T-helper 22 cell (primary cell): ENCODE results near the gene SELPLG.
"Not testable (repeated sequence)": the region's sequence is repeated elsewhere in the genome, so short reads cannot be mapped to it uniquely, and the experiment has no call there.

Experiments used
- DNase-seq: peaks from one replicate; pipeline ENCODE4 v3.0.0-alpha.2; 2020; ENCODE audit warnings: low read depth

Gene SELPLG

DNA sequence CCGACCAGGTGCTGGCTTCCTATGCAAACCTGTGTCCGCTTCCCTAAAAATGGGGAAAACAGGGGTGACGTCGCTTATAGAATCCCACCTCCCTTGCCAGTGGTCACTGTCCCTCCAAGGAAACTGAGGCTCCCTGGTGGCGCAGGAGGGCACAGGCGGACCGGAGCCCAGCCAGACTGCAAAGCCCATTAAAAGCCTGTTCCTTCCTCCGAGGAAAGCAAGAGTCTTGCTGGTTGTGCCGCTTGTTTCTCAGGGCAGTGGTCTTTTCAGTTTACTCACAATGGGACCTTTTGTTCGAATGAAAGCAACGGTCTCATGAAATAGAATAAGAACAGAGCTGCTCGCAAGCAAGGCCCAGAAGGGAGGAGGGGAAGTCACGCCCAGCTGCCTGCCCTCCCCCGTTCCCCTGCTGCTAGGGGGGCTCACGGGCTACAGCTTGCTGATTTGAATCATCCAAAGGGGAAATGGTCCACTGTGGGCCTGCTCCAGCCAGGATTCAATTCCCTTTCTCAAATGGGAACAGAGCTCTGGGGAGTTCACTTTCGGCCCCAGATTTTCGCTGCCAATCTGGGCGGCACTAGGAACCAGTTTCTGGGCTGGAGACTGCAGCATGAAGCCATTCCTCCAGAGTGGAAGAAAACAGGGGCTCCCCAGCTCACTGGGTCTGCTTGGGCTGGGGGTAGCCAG, 4.6 kb upstream of the SELPLG start:
- no peak for DNase-seq

DNA sequence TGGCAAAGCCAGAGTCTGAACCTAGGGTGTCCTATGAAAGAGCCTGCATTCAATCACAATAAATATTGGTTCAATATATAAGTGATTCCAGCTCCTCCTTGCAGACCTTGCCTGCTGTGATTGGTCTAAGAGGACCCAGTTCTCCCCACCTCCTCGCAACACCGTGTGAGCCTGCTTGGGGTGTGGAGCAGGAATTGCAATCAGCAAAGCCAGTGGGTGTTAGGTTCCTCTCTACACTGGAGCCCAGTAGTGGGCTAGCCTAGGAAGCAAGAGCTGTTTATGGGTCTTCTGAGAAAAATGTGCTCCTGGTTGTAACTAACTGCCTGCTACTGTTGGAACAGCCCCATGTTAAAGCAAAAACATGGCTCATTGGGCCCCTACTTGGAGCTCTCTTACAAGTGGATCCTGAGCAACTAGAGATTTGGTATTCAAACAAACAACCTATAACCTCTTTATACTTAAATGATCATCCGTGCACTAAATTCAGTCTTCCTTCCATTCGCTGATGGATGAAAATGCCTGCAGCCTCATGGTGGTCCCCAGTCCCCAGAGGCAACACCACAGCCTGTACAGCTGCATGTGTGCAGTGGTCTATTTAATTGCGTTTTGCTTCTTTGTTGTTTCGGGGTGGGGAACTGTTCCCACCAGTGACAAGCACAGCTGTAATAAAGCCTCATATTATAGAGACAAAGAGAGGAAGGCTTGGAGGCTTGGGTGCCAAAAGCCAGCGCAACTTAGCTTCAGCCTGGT, 3.7 kb upstream of the SELPLG start:
- DNase-seq, result no peak

DNA sequence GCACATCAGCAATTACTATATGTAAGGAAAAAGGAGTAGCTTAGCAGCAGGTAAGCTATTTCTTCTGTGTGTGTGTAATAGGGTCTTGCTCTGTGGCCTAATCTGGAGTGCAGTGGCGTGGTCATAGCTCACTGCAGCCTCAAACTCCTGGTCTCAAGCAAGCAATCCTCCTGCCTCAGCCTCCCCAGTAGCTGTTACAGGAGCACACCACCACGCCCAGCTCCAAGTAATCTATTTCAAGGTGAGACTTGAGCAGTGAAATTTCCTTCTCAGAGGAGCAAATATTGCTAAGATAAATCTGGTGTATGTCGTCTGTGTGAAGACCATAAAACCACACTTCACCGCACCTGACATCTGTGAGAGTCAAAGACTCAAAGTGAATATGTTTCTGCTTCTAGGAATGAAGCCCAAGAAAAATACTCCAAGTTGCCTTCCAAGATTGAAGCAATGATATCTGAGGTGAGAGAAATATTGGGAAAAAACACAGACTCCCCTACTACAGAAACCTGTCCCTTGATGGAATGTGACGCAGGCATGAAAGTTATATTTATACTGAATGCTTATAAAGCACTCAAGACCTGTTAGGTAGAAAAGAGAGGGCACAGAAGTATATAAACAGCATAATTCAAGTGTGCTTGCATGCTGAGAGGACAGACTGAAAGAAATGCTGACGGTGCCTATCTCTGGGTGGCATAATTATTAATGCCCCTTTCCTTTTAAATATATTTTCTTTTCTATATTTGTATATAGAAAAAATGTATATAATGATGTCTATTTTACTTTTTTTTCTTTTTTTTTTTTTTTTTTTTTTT, 2.5 kb upstream of the SELPLG start:
- DNase-seq, result no peak

DNA sequence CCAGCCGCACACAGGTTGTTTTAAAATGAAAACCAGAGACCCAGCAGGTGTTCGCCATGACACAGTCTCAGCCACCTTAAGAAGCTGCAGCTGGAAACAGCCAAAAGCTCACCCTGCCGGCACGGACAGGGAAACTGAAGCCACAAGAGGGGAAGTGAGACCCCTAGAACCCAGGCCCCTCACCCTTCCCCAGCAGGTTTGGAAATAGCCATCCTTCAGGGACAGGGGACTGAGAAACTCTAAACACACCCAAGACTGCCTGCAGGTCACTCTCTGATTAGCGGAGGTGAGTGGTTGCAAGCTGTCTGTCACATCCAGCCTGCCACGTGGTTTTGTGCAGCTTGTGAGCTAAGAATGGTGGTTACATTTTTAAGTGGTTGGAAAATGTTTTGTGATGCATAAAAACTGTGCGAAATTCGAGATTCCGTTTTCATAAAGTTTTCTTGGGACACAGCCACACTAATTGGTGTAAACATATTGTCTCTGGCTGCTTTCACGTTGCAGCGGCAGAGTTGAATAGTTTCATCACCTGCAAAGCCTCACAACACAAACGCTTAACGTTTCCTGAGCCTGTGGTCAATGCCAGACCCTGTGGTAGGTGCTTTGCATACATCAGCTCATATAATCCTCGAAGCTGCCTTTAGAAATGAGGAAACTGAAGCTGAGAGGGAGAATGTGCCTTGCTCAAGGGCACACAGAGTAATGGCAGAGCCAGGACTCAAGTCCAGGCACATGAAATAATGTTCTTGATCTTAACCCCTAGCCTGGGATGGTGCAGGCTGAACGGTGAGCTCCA, 1.7 kb upstream of the SELPLG start:
- DNase-seq, result no peak

DNA sequence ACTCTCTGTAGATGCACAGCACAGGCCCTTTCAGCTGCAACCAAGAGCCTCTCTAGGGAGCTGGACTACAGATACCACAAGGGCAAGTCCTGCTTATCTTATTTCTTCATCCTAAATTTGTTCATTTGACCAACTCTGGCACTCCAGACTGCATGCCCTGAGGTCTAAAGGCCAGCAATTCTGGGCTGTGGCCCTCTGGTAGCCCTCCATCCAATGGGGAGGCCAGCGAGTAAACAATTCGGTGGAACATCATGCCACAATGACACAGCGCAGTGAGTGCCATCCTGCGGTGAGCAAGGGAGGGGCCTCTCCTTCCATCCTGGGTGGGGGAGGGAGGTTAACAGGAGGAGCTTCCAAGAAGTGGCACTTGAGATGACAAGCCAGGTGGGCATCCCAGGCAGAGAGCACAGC, 652 bp upstream of the SELPLG start:
- no peak for DNase-seq

DNA sequence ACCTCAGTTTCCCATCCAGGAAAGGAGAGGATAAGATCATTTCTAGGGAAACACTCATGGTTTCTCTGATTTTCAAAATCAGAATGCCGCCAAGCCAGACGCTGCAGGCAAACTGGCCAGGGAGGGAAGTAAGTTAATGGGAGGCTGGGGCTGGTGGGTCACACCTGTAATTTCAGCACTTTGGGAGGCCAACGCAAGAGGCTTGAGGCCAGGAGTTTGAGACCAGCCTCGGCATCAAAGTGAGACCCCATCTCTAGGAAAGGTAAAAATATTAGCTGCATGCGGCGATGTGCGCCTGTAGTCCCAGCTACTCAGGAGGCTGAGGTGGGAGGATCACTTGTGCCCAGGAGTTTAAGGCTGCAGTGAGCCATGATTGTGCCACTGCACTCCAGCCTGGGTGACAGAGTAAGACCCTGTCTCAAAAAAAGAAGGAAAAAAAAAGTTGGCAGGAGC, 587 bp downstream of the SELPLG start:
- no peak for DNase-seq

DNA sequence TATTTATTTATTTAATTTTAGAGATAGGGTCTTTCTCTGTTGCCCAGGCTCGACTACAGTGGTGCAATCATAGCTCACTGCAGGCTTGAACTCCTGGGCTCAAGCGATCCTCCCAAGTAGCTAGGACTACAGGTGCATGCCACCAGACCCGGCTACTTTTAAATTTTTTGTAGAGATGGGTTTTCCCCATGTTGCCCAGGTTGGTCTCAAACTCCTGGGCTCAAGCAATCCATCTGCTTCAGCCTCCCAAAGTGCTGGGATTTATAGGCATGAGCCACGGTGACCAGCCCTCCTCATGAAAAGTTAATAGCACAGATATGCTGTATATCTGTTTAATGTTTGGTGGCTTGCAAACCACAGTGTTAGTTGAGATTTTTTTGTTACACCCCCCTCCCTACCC, 2.4 kb downstream of the SELPLG start:
- DNase-seq, result not testable (repeated sequence)

DNA sequence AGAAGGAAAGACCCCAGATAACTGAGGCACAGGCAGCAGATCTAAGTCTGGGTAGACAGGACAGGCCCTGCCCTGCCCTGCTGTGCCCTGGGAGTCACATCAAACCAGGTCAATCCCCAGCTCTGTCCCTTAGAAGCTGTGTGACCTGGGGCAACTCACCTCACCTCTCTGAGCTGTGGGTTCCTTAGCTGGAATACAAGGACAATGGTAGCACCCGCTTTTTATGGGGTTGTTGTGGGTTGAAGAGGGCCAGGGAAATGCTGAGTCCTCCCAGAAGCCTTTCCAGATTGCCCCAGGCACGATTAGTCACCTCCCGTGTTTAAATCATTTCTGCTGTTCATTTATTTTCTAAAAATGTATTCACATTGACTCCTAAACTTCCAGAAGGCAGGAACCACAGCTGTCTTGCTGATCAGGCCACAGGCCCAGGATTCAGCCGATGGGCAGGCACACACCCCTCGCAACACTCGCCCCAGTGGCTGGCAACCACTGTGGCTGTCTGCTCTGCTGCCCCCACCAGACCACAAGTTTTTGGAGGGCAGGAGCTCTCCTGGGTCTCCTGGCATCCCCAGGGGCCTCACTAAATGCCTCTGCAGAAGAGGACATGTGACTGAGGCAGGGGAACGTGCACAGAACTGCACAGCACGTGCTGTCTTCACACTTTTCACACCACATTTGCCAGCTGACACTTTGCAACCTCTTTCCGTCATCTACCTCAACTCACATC, 3.0 kb downstream of the SELPLG start:
- no peak for DNase-seq

DNA sequence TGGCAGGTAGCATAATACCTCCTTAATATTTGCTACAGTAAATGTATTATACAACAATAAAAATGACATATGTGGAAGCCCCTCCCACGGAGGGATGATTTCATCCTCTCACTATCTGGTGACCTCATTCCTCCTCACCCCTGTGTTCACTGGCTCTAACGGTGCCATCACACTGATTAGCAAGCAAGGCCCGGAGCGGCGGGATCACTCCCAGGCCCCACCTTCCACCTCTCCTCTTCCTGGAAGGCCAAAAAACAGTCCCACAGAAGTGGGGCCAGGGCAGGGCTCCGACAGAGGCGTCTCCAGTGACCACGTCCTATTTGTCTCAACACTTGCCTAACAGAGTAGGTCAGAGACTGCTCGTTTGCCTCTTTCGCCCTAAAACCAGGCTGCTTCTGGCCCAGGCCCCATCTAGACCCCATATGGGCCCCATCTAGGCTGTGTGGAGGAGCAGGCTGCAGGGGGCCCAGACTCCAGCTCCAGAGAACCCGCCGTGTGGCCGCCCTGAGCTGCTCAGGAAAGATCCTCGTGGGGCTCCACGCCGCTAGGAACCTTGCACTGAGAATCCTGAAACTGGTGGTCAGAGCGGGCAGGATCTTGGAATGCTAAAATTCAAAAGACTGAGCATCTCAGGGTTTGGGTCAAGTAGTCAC, 3.7 kb downstream of the SELPLG start:
- DNase-seq, result peak; percentile 60

DNA sequence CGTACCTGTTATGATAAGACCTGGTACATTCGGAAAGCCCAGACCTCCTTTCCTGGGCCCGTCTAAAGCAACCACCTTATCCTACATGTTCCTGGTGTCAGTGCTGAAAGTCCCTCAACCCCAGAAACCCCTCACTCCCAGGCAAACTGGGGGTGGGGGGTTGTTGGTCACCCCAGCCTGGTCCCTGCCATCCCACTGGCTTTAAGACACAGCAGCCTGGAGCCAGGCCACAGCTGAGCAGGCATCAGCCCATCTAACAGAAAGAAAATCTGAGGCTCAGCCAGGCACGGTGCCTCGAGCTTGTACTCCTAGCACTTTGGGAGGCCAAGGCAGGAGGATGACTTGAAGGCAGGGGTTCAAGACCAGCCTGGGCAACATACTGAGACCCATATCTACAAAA, 4.5 kb downstream of the SELPLG start:
- no peak for DNase-seq

DNA sequence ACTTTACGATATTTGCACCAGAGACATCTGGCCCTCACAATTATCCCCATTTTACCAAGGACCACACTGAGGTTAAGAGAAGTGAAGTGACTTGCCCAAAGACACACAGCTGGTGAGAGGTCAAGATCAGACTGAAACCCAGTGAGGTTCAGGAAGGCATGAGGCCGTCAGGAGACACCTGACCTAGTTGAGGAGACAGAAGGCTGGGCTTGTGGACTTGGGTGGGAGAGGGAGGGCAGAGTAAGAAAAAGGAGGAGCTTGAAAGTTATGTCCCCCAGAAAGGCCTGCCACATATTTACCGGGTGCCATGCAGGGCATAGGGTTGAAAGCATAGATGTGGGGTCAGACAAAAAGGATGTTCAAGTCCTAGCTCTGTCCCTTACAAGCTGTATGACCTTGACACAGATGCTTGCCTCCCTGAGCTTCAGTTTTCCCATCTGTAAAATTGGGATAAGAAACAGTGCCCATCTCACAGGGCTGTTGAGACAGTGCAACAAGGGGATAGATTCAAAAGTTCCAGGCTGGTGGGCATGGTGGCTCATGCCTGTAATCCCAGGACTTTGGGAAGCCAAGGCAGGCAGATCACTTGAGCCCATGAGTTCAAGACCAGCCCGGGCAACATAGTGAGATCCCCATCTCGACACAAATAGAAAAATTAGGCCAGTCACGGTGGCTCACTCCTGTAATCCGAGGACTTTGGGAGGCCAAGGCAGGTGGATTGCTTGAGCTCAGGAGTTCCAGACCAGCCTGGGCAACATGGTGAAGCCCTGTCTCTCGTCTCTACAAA, 6.4 kb downstream of the SELPLG start:
- DNase-seq, result no peak

DNA sequence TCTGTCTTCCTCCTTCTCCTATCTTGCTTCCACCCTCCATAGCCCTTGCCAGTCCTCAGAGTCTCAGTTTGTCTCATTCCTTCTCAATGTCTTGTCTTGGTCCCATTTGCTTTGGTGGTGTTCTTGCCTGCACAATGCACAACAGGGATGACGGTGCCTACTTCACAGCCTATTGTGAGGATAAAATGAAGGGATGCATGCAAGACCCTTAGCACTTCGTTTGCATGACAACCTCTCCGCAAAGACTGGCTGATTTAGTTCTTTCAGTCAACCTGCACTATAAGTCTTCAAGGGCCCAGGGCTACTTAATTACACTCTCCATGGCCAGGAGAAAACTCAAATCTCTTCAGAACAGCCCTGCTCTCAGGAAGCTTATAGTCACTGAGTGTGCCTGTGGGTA, 8.5 kb downstream of the SELPLG start:
- DNase-seq, result no peak

DNA sequence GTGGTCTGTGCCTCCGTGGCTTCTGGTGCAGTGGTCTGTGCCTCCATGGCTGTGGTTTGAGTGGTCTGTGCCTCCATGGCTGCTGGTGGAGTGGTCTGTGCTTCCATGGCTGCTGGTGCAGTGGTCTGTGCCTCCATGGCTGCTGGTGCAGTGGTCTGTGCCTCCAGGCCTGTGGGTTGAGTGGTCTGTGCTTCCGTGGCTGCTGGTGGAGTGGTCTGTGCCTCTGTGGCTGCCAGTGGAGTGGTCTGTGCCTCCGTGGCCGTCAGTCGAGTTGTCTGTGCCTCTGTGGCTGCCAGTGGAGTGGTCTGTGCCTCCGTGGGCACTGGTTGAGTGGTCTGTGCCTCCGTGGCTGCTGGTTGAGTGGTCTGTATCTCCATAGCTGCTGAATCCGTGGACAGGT, 10.1 kb downstream of the SELPLG start:
- DNase-seq, result no peak

DNA sequence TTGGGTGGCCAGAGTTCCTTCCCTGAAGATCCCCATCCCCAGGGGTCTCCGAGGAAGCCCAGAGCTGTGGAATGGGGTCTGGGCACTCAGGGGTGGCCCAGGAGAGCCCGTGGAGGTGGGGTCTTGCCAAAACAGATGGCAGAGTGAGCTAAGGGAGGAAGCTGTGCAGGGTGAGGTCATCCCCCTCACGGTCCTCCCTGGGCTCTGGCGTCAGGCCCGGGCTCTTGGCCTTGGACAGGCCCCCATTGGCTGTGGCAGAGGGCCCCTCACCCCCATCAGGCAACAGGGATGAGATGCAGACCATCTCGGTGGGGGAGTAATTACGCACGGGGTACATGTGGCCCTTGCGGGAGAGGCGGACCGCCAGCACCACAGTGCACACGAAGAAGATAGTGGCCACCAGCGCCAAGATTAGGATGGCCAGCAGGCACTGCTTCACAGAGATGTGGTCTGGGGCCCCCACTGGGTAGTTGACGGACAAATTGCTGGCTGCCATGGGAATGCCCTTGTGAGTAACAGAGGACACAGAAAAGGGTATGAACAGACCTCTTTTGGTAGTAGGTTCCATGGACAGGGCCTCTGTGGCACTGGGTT, 10.7 kb downstream of the SELPLG start:
- DNase-seq, result no peak

DNA sequence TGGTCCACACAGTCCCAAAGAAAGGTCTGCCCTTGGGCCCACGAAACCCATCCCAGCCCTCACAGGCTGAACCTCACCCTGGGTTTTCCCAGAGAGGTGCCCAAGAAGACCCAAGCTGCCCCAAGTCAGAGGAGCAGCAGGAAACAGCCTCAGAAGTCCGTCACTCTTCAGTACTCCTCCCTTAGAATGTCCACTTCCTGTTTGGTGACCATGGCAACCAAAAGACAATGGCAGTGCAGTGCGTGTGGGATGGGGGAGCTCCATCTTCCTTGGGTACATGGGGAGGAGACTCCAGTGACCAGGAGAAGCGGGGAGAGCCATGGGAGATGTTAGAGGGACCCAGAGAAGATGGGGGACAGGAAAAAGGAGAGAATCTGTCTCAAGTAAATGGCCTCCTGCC, 11.3 kb downstream of the SELPLG start:
- no peak for DNase-seq

DNA sequence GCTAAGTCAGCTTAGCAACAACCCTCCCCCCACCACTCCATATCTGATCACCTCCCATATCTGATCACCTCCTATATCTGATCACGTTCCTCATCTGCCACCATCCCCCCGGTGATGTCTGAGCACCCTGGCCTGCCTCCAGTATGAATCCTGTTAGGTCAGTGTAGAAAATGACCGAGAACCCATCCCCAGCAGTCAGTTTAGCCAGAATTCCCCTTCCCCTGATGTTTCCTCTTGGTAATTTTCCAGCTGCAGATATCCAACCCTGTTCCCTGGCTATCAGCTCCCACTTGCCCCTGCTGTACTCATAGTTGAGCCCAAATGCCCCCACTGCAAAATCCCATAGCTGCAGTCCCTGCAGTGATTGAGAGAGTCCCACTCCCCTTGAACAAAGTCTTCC, 12.5 kb downstream of the SELPLG start:
- no peak for DNase-seq

DNA sequence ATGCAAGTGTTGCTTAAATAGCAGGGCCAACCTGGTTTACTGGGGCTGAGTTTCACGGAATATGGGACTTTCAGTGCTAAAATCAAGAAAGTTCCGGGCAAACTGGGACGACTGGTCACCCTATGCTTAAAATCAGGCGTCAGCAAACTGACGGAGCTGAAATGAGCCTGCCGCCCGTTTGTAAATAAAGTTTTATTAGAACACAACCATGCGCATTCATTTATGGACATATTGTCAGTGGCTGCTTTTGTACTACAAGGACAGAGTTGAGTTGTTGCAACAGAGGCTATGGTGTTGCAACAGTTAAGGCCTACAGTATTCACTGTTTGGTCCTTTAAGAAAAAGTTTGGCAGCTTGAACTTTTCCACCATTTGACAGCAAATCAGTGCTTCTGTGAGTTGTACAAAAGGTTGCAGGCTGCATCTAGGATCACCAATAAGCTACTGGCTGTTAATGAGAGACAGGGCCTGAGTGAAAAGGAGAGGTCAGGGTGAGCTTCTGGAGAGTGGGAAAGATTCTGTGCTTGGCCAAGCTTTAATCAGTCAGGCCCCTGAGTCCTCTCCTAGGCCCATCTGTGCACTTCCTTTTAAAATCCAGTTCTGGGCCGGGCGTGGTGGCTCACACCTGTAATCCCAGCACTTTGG, 13.3 kb downstream of the SELPLG start:
- no peak for DNase-seq

DNA sequence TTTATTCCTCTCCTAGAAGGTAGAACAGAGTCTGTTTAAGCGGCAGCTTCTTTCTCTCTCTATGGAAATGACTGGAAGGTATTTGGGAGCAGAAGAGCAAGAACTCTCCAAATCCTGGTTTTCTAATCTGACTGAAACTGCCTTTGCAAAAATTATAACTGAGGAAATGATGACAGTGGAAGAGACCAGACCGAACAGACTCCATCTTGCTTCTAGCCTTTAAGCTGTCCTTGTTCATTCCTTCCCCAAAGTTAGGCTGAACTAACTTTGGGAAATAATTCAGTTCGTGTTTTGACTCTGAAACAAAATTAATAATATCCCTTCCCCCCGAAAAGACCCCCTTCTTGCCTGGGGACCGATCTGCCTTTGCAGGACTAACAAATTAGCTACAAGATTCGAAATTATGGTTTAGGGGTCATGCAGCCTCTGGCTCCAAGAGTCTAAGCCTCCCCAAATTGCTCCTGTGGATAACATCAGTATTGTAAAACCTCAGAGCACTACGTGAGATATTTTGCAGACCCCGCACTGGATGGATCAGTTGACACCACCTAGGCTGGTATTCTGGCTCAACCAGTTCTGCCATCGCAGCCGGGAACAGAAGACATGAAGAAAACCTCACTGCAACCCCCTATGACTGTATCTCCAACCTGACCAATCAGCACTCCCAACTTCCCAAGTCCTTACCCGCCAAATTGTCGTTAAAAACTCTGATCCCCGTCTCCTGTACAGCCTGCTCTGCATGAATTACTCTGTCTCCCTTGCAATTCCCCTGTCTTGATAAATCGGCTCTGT, 14.1 kb downstream of the SELPLG start:
- no peak for DNase-seq
